Measurements from ENCODE around the gene RPL22L1.
"Not testable (repeated sequence)": the region's sequence is repeated elsewhere in the genome, so short reads cannot be mapped to it uniquely, and the experiment has no call there.

RPL22L1 gene

DNA sequence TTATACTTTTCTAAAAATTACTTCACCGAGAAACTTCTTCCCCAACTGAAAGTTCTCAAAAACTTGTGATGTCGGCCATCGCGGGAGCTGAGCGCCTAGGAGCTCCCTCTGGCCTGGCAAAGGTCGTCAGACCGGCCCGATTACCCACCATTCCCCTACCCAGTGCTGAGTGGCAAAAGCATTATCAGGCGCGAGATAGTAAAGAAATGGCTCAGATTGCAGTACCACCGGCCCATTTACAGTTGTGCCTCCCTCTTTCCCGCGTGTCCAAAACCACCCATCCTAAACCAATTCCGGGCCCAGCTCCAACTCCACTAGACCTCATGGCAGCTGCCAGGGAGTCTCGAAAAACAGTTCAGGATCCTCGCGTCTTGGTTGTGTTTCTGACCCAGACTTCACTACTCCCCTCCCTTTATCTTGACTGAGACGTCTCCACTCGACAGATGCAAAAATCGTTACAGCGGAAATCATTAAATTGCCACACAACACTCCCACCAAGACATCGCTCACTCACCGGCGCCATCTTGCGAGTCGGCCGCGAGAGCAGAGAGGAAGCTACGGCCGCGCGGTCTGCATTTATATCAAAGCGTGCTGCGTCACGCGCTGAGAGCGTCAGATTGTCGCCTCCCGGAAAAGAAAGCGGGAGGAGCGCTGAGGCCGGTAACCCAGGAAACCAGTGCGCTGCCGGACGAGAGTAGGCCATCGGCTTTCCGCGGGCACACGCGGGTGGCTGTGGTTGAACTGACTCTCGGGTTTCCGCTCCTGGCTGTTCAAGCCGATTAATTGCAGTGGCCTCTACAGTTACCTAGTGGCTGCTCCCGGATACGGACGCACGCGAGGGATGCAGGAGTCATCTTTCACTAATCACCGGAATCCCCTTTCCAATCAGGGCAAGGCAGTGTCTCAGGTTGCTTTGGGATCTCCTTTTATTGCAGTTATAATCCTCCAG is at the start of gene RPL22L1:
TSS of gene RPL22L1 (minus strand) at position 551 of the 949 bp plus-strand sequence. CDS start at position 523, 28 bp downstream.
- no peak for DNase-seq

DNA sequence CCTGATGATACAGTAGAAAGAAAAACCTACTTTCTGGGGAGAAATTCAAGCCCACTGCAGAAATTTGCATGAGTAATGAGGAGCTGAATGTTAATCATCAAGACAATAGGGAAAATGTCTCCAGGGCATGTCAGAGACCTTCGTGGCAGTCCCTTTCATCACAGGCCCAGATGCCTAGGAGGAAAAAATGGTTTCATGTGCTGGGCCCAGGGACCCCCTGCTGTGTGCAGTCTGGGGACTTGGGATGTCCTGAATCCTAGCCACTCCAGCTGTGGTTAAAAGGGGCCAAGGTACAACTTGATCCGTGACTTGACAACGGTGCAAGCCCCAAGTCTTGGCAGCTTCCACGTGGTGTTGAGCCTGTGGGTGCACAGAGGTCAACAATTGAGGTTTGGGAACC is 48.7 kb upstream of the RPL22L1 start:
- no peak for DNase-seq

DNA sequence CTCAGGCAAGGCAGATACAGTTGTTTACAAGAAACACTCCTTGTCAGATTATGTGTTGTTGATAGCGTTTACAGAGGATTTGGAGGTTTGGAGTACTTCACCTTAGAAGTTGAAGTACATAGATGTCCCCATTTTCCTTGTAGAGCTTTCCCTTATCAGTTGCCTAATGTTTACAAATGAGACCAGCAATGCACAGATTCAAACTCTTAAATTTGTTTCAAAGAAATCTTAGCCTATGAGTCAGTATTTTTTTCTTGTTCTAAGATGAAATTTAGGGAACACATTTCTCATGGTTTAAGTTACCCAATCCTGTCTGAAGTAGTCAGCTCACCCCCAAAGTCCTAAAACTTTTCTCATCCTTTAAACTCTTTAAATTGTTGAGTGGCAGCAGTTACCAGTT is 44.7 kb upstream of the RPL22L1 start:
- DNase-seq, result no peak

DNA sequence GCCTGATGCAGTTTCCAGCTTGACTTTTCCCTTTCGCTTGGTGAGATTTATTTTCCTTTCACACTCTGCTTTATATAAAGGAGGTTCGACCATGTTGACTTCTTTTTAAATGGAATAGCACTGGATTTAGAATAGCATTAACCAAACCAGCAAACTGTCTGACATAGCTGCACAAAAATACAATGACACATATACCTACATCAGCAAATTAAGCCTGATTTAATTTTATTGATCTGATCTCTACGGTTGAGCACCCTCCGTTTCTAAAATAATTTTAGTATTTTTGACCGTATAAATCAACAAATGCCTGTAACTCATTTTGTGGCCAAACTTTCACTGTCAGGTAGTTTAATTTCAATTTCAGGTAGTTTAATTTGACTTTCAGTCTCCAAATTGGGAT is 44.2 kb upstream of the RPL22L1 start:
- DNase-seq, result no peak

DNA sequence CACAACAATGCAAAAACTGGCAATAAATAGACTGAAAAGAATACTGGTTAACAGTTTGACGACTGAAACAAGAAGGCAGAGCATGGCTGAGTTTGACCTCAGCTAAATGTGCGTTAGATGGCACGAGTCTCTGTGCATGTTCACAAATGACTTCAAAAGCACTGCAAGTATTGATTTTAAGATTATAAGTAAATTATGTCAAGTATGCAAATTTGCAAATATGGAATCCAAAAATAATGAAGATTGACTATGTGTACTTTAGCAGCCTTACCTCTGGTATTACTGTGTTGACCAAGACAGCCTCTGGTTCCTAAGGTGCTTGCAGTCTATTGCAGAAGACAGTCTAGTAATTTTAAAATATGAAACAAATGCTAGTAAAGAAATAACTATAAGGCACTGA is 41.1 kb upstream of the RPL22L1 start:
- DNase-seq, result no peak

DNA sequence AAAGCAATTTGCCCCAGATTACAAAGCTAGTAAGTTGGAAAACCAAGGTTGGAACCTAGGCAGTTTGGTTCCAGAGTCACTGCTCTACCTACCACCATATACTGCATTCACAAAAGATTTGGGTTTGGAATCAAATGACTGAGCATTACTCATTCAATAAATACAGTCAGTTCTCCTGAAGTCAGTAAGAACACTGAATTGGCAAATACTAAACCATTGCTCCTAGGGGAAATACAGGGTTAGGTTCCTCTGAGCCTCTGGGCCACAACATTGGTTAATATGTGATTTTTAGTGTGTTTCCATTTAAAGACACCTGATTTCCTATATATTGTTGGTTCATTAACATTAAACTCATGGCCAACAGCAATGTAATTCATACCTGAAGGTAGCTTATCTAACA is 40.5 kb upstream of the RPL22L1 start:
- no peak for DNase-seq

DNA sequence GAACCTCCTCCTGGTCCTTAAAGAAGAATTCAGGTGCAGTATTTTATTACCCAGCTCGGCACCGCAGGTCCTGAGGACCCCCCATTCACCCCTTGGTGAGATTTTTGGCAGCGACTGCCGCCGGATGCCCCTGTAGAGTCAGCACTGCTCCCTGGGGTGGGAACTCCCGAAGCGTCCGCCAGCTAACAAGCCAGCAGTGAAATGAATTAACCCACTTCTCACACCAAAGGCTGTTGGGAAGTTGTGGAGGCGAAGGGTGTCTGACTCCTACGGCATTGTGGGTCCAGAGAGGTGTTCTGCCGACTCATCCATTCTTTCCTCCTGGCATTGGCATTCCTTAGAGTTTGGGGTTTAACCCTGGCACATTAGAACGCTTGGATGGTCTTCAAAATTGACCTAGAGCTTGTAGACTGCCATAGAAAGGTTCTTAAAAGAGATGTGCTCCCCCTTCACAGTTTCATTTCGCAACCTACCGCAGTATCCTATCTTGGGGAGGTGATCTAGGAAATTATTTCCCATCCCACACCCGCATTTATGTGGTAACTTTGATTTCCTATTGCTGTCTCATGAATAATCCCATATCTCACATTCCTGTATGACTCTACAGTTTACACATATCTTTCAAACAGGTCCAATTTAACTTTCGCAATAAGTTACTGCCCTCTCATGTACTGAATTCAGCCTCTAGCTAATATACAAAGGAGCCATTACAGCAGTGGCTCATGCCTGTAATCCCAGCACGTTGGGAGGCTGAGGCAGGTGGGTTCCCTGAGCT is 39.3 kb upstream of the RPL22L1 start:
- no peak for DNase-seq

DNA sequence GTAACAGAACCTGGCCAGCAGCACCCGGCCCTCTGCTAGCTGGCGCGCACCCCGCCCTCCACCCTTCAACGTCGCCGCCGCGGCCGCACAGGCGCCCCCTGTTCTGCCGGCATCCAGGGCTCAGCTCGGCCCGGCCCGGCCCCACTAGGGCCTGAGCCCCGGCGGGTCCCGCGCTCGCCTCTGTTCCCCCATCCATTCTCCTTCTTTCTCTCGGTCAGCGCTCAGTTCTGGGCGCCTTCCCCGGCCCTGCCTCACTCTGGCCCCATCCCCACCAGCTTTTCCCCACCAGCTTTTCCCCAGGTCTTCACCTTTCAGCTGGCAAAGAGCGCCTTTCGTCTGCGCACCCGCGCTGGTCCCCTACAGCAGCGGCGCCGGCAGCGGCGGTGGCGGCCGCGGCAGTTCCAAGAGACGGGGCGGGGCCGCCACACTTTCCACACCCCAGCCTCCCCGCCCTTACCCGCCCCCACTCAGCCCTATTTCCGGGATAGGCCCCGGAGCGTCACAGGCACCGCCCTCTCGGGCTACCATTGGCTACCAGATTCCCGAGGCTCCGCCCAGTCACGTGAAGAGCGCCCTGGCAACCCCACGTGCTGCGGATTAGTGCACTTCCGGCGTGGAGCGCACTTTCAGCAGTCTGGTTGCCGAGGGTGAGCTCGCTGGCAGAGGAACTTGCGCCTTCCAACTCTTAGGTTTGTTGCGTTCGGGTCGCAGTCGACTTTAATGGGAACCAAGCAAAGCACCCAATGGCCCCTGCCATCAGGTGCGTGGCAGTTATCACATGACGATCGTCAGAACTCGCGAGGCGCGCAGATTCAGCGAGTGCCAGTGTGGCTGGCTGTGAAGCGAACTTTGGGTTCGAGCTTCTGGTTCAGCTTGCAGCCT is 38.5 kb upstream of the RPL22L1 start, which contains the start of gene EIF5A2:
TSS of gene EIF5A2 (minus strand) at position 403 of the 882 bp plus-strand sequence. CDS start 831 bp downstream, outside the sequence.
- peak in 1 of 2 experiments; percentile 27 for DNase-seq

DNA sequence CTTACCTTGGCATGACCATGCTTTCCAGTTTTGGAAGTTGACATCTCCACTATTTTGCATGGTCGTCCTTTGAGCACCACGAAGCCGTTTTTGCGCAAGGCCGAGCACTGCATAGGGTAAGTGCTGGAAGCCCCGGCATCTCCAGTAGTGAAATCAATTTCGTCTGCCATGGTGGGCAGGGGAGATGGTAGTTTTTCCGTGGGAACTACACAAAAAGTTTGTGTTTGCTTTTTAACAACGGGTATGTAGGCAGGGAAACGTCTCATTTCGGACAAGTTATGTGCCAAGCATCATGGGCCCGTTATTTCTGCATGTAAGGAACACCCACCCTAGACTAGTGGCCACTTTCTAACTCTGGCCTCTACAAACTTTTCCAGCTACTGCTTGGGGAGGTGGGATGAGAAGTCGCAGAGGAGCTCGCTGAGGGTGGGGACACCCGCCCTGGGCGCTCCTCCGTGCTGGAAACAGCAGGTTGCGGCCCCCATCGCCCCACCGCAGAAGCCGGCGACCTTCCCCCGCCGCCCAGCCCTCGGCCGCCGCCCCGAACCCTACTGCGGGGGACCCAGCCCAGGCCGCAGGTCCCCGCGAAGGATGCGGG is 37.7 kb upstream of the RPL22L1 start:
- DNase-seq, result no peak

DNA sequence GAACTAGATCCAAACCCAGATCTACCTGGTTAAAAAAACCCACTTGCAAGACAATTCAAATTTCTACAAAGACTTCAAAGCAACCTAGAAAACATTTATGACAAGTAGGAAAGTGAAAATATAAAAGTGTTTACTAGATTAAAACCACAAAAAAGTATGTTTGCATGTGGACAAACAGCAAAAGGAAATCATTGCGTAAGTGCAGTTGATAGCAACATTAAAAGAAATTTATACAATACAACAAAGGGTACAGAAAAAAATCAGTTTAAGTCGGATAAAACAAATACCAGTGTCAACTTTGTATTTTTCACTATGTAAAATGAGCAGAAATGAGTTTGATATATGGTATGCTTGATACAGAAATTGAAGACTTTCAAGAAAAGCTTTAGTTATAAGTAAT is 35.9 kb upstream of the RPL22L1 start:
- no peak for DNase-seq

DNA sequence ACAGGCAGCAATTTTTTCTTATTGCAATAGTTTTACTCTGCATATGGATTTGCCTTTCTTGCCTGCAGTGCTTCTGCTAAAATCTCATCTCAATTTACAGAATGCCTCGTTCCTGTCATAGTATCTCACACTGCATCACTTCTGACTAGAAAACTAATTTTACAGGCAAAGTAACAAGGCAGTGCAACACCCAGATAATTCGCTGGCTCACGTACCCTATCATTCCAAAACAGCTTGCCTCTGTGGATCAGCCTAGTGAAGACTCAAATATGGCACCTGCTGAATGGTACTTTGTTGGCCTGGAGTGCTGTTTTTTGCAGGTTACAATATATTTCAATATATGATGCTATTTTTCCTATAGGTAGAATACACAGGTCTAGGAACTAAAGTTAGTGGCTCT is 33.1 kb upstream of the RPL22L1 start:
- no peak for DNase-seq

DNA sequence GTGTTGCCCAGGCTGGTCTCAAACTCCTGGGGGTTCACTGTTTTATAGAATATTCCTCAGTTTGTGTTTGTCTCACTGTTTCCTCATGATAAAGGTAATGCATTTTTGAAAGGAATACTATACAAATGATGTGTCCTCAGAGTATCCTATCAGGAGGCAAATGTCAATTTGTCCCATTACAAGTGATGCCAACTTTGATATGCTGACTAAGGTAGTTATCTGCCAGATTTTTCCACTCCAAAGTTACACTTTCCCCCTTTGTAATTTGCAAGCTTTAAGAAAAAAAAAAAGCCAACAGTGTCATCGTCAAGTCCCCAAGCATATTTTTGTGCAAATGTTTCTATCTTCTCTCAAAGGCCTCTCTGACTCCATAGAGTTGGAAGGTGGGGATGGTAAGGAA is 29.5 kb upstream of the RPL22L1 start:
- DNase-seq, result no peak

DNA sequence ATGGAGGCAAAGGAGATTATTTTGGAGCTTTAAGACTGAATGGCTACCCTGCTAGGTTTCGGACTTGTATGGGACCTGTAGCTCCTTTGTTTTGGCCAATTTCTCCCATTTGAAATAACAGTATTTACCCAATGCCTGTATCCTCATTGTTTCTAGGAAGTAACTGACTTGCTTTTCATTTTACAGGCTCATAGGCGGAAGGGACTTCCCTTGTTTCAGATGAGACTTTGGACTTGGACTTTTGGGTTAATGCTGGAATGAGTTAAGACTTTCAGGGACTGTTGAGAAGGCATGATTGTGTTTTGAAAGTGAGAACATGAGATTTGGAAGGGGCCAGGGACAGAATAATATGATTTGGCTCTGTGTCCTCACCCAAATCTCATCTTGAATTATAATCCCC is 28.0 kb upstream of the RPL22L1 start:
- DNase-seq, result no peak

DNA sequence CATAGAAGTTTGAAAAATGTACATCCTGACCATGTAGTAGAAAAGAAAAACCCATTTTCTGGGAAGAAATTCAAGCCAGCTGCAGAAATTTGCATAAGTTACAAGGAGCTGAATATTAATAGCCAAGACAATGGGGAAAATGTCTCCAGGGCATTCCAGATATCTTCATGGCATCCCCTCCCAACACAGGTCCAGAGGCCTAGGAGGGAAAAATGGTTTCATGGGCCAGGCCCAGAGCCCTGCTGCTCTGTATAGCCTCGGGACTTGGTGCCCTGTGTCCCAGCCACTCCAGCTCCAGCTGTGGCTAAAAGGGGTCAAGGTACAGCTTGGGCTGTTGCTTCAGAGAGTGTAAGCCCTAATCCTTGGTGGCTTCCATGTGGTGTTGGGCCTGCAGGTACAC is 27.2 kb upstream of the RPL22L1 start:
- DNase-seq, result not testable (repeated sequence)

DNA sequence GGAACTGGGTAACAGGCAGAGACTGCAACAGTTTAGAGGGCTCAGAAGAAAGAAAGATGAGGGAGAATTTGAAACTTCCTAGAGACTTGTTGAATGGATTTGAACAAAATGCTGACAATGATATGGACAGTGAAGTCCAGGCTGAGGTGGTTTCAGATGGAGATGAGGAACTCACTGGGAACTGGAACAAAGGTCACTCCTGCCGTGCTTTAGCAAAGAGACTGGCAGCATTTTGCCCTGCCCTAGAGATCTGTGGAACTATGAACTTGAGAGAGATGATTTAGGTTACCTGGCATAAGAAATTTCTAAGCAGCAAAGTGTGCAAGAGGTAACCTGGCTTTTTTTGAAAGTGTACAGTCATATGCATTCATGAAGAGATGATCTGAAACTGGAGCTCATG is 26.8 kb upstream of the RPL22L1 start:
- DNase-seq, result no peak

DNA sequence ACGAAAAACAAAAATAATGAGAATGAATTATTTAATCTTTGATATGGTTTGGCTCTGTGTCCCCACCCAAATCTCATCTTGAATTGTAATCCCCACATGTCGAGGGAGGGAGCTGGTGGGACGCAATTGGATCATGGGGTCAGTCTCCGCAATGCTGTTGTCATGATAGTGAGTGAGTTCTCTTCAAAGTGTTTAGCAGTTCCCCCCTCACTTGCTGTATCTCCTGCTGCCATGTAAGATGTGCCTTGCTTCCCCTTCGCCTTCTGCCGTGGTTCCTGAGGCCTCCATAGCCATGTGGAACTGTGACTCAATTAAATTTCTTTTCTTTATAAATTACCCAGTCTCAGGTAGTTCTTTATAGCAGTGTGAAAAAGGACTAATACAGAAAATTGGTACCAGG is 26.3 kb upstream of the RPL22L1 start:
- DNase-seq, result not testable (repeated sequence)

DNA sequence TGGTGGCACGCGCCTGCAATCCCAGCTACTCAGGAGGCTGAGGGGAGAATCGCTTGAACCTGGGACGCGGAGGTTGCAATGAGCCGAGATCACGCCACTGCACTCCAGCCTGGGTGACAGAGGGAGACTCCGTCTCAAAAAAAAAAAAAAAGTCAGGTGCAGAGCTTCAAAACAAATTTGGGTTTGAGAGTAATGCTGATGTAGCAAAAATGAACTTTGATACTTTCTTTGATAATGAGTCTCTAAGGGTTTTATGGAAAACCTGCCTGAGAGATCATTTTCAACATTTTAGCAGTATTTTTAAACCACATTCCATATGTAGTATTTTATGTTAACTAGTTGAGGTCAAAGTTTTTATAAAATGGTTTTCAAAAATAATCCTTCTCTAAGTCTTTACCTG is 23.9 kb upstream of the RPL22L1 start:
- DNase-seq, result no peak

DNA sequence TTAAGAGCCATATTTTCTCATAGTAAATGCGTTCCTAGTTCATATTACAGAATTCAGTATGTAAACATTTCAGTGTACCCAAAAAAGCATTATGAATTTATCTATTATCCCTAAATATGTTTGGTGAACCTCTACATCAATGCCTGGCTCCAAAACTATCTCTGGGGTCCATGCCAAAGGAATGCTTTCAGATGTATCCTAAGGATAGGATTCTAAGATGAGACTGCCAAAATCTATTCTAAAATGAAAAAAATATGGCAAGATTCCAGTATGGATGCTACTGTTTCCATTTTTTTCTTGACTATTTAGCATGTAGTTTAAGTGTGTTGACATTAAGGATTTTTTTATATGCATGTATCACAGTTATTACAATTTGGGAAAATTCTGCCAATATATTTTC is 19.6 kb upstream of the RPL22L1 start:
- no peak for DNase-seq

DNA sequence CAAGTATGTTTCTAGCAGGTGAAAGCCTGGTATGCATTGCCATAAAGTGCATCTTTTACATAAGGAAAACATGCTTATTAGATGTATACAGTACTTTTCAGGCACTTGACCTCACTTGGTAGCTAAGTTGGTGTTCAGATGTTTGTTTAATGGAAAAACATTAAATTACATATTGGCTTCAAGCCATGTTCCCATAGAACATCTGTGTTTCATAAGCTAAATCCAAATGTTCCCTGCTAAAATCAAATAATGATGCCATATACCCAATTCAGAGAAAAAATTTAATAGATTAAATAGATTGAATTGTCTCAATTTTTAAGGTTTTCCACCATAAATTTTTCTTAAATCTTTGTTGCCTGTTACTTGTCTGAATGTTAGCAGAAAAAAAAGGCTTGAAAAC is 19.1 kb upstream of the RPL22L1 start:
- no peak for DNase-seq

DNA sequence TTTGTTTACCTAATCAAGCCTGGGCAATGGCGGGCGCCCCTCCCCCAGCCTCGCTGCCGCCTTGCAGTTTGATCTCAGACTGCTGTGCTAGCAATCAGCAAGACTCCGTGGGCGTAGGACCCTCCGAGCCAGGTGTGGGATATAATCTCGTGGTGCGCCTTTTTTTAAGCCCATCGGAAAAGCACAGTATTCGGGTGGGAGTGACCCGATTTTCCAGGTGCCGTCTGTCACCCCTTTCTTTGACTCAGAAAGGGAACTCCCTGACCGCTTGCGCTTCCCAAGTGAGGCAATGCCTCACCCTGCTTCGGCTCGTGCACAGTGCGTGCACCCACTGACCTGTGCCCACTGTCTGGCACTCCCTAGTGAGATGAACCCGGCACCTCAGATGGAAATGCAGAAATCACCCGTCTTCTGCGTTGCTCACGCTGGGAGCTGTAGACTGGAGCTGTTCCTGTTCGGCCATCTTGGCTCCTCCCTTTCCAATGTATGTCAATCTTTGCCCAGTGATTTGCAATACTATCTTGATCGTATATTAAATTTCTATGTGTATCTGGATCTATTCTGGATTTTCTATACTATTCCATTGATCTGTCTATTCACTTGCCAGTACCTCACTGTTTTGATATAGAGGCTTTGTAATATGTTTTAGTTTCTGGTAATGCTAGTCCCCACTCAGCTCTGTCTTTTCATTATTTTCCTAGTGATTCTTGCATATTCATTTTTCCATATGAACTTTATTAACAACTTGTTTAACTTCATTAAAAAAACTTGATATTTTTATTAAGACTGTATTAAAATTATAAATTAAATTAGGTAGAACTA is 14.3 kb upstream of the RPL22L1 start:
- not testable (repeated sequence) for DNase-seq

DNA sequence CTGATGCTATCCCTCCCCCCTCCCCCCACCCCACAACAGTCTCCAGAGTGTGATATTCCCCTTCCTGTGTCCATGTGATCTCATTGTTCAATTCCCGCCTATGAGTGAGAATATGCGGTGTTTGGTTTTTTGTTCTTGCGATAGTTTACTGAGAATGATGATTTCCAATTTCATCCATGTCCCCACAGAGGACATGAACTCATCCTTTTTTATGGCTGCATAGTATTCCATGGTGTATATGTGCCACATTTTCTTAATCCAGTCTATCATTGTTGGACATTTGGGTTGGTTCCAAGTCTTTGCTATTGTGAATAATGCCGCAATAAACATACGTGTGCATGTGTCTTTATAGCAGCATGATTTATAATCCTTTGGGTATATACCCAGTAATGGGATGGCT is 8.7 kb upstream of the RPL22L1 start:
- not testable (repeated sequence) for DNase-seq

All from NCI-H187 (cell line).